ENCODE data around the gene CES2.
"Not testable (repeated sequence)": the region's sequence is repeated elsewhere in the genome, so short reads cannot be mapped to it uniquely, and the experiment has no call there.

The CES2 gene

GRCh38 chr16:66934138-66934838, 1.0 kb upstream of the CES2 start, which contains the start of gene CIAO2B:
CIAO2B (minus strand) TSS chr16:66934402; CDS start chr16:66934364, 38 bp downstream.
- DNase-seq, result peak in 53 of 56 donors; percentile 31 to 91 (median 78)

GRCh38 chr16:66934839-66935313, 440 bp upstream of the CES2 start:
- DNase-seq, result peak in 2 of 56 donors; percentile 29 to 31

- no peak for DNase-seq
Measured at GRCh38 chr16:66936462-66936861, 1.1 kb downstream of the CES2 start.

- DNase-seq, result no peak
Measured at GRCh38 chr16:66936889-66937554, 1.7 kb downstream of the CES2 start.

GRCh38 chr16:66937725-66938337, 2.5 kb downstream of the CES2 start:
- no peak for DNase-seq

GRCh38 chr16:66939366-66939765, 4.0 kb downstream of the CES2 start:
- no peak for DNase-seq

- DNase-seq, result no peak
Measured at GRCh38 chr16:66940236-66940635, 4.9 kb downstream of the CES2 start.

- no peak for DNase-seq
Measured at GRCh38 chr16:66942981-66943380, 7.7 kb downstream of the CES2 start.

GRCh38 chr16:66943426-66944053, 8.2 kb downstream of the CES2 start:
- no peak for DNase-seq

GRCh38 chr16:66944054-66944441, 8.7 kb downstream of the CES2 start:
- DNase-seq, result no peak

GRCh38 chr16:66944971-66945370, 9.7 kb downstream of the CES2 start:
- not testable (repeated sequence) for DNase-seq

- DNase-seq, result no peak
Measured at GRCh38 chr16:66945939-66946338, 10.6 kb downstream of the CES2 start.

- DNase-seq, result no peak
Measured at GRCh38 chr16:66946541-66946940, 11.2 kb downstream of the CES2 start.

- DNase-seq, result no peak
Measured at GRCh38 chr16:66946974-66947301, 11.6 kb downstream of the CES2 start.

- DNase-seq, result peak in 50 of 56 donors; percentile 9 to 93 (median 56)
Measured at GRCh38 chr16:66947302-66948065, 12.2 kb downstream of the CES2 start.

- DNase-seq, result peak in 3 of 56 donors; percentile 22 to 35 (median 23)
Measured at GRCh38 chr16:66948134-66948836, 13.0 kb downstream of the CES2 start.

GRCh38 chr16:66948837-66949225, 13.5 kb downstream of the CES2 start:
- no peak for DNase-seq

GRCh38 chr16:66949472-66949871, 14.2 kb downstream of the CES2 start:
- no peak for DNase-seq

- DNase-seq, result no peak
Measured at GRCh38 chr16:66950437-66950836, 15.1 kb downstream of the CES2 start.

GRCh38 chr16:66950971-66951790, 15.9 kb downstream of the CES2 start:
- DNase-seq, result no peak
